Omental fat pad (tissue), 4 donors: Measurements from ENCODE around the gene MARK1. TPM values are rescaled to one million over a fixed set of nuclear protein-coding genes. Genes with fewer than 3 reads are reported as not detected.

Experiments used
- ATAC-seq: fragments of 150-250 bp; one replicate; pipeline ENCODE4 v1.9.1; 2016; ENCODE audit warnings: mild to moderate bottlenecking, moderate library complexity; ENCODE audit not compliant: low FRiP score
- DNase-seq: peaks from one replicate; pipeline ENCODE4 v3.0.0-alpha.2; 2019; ENCODE audit warnings: low spot score
- CTCF ChIP-seq, 3 donors: fragments of 450-650 bp; IDR thresholded peaks; one replicate each; pipeline ENCODE4 v1.5.1; 2016 to 2017; ENCODE audit warnings: antibody characterized with exemption in 3 of 3, mild to moderate bottlenecking in 3 of 3, moderate library complexity in 2 of 3
- total RNA-seq, 4 donors: library from RNA; depleted of rRNA; stranded (reverse); fragments of >200 nt; gene quantifications; one replicate each; pipeline ENCODE4 v1.1.0, GENCODE V29; 2016

MARK1 gene
- total RNA-seq, 4 donors from 2014 or later: 7.7 to 24.4 (median 9.0) TPM

DNA sequence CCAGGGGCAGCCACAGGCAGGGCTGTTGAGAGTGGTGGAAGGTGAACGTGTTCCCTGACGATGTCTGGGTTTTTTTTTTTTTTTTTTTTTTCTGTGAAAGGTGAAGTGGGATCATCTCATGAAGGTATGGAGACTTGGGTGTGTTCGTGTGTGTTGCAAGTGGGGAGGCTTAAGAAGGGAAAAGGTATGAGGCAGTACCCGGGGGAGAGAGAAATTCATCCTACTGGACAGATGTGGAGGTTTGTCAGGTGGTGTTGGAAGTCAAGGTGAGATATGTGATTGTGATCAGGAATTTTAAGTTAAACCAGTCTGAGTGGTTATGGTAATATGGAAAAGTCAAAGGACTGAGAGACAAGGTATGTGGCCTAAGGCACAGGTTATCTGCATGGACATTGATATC, 167.5 kb downstream of the MARK1 start:
- DNase-seq: no peak
- no peak for TF ChIP-seq CTCF (IDR thresholded peaks at IDR 0.05)
- ATAC-seq: no peak

- no peak for TF ChIP-seq CTCF (IDR thresholded peaks at IDR 0.05)
- ATAC-seq (no peak), DNase-seq (no peak)
Measured at GRCh38 chr1:220696226-220696862, 168.4 kb downstream of the MARK1 start.

GRCh38 chr1:220696863-220697231, 168.9 kb downstream of the MARK1 start:
- TF ChIP-seq CTCF (IDR thresholded peaks at IDR 0.05): no peak
- DNase-seq (no peak), ATAC-seq (peak; percentile 88)

GRCh38 chr1:220697326-220697725, 169.4 kb downstream of the MARK1 start:
- no peak for TF ChIP-seq CTCF (IDR thresholded peaks at IDR 0.05)
- ATAC-seq (peak; percentile 7), DNase-seq (no peak)

- DNase-seq: no peak
- ATAC-seq: no peak
- no peak for TF ChIP-seq CTCF (IDR thresholded peaks at IDR 0.05)
Measured at GRCh38 chr1:220698607-220699016, 170.7 kb downstream of the MARK1 start.

GRCh38 chr1:220699044-220699443, 171.1 kb downstream of the MARK1 start:
- TF ChIP-seq CTCF (IDR thresholded peaks at IDR 0.05): no peak
- DNase-seq (no peak), ATAC-seq (no peak)

GRCh38 chr1:220700556-220701179, 172.7 kb downstream of the MARK1 start:
- ATAC-seq (no peak), DNase-seq (no peak)
- TF ChIP-seq CTCF (IDR thresholded peaks at IDR 0.05): no peak
